Mesenchymal stem cell (in vitro differentiated cells and primary cell): ENCODE measurements around the gene IMMP2L.

Source experiments
- DNase-seq: peaks from one replicate; pipeline ENCODE4 v3.0.0-alpha.2; 2013
- H2AFZ ChIP-seq: one replicate; pipeline ENCODE4 v1.6.1; 2013; ENCODE audit warnings: low read depth, mild to moderate bottlenecking, control low read depth, inconsistent platforms, low read length, moderate library complexity
- H2AK5ac ChIP-seq: 2 replicates; pipeline ENCODE4 v1.6.1; 2013; ENCODE audit warnings: low read length, moderate library complexity, mild to moderate bottlenecking, inconsistent platforms; ENCODE audit not compliant: severe bottlenecking
- H2BK120ac ChIP-seq: one replicate; pipeline ENCODE4 v1.6.1; 2013; ENCODE audit warnings: low read depth, mild to moderate bottlenecking, inconsistent platforms, low read length, moderate library complexity
- H2BK12ac ChIP-seq, 2 experiments: one replicate each; pipeline ENCODE4 v1.6.1; 2013; ENCODE audit warnings: inconsistent platforms in 2 of 2, low read length in 2 of 2, mild to moderate bottlenecking in 2 of 2, moderate library complexity in 2 of 2, control low read depth in 1 of 2
- H2BK15ac ChIP-seq: one replicate; pipeline ENCODE4 v1.6.1; 2013; ENCODE audit warnings: mild to moderate bottlenecking, low read depth, inconsistent platforms; ENCODE audit not compliant: poor library complexity, severe bottlenecking
- H2BK5ac ChIP-seq: 2 replicates; pipeline ENCODE4 v1.6.1; 2013; ENCODE audit warnings: low read depth, mild to moderate bottlenecking, low read length, control low read depth, inconsistent platforms; ENCODE audit not compliant: poor library complexity, severe bottlenecking
- H3K14ac ChIP-seq, 2 experiments: one replicate each; pipeline ENCODE4 v1.6.1; 2013; ENCODE audit warnings: inconsistent platforms in 2 of 2, low read length in 2 of 2, control low read depth in 1 of 2, mild to moderate bottlenecking in 1 of 2, moderate library complexity in 1 of 2
- H3K18ac ChIP-seq, 2 experiments: one replicate each; pipeline ENCODE4 v1.6.1; 2013; ENCODE audit warnings: inconsistent platforms in 2 of 2, low read length in 2 of 2, control low read depth in 1 of 2, low read depth in 1 of 2, mild to moderate bottlenecking in 1 of 2
- H3K23ac ChIP-seq, 2 experiments: one replicate each; pipeline ENCODE4 v1.6.1; 2013; ENCODE audit warnings: inconsistent platforms in 2 of 2, low read length in 2 of 2, mild to moderate bottlenecking in 2 of 2, moderate library complexity in 2 of 2, control low read depth in 1 of 2
- H3K27ac ChIP-seq: 2 replicates; pipeline ENCODE4 v1.5.1; 2013; ENCODE audit warnings: mild to moderate bottlenecking, moderate library complexity, low read length, control low read depth, inconsistent platforms; ENCODE audit not compliant: poor library complexity, severe bottlenecking
- H3K27me3 ChIP-seq, 2 experiments: 2 replicates each; pipeline versions ENCODE4 v1.6.1 to v1.7.0; 2013; ENCODE audit warnings: low read length in 2 of 2, mild to moderate bottlenecking in 2 of 2, moderate library complexity in 2 of 2, control low read depth in 1 of 2, inconsistent platforms in 1 of 2; ENCODE audit not compliant: control insufficient read depth in 1 of 2, insufficient read depth in 1 of 2
- H3K36me3 ChIP-seq, 2 experiments: 2 replicates each; pipeline versions ENCODE4 v1.6.1 to v1.7.0; 2013; ENCODE audit warnings: low read length in 2 of 2, control low read depth in 1 of 2, inconsistent platforms in 1 of 2, low read depth in 1 of 2, mild to moderate bottlenecking in 1 of 2; ENCODE audit not compliant: insufficient read depth in 2 of 2, control insufficient read depth in 1 of 2
- H3K4ac ChIP-seq, 2 experiments: one replicate each; pipeline ENCODE4 v1.6.1; 2013; ENCODE audit warnings: inconsistent platforms in 2 of 2, low read length in 2 of 2, mild to moderate bottlenecking in 2 of 2, moderate library complexity in 2 of 2, control low read depth in 1 of 2, low read depth in 1 of 2
- H3K4me1 ChIP-seq: 2 replicates; pipeline ENCODE4 v1.6.1; 2013; ENCODE audit warnings: low read depth, low read length, control low read depth; ENCODE audit not compliant: control insufficient read depth, insufficient read depth
- H3K4me2 ChIP-seq: 2 replicates; pipeline ENCODE4 v1.6.1; 2013; ENCODE audit warnings: low read length, mild to moderate bottlenecking, inconsistent platforms; ENCODE audit not compliant: poor library complexity, severe bottlenecking
- H3K4me3 ChIP-seq, 2 experiments: 2 replicates each; pipeline versions ENCODE4 v1.5.1 to v1.7.0; 2013; ENCODE audit warnings: low read length in 2 of 2, mild to moderate bottlenecking in 2 of 2, control low read depth in 1 of 2, low read depth in 1 of 2; ENCODE audit not compliant: insufficient read depth in 1 of 2
- H3K79me1 ChIP-seq: replicated peaks from 2 replicates; pipeline ENCODE4 v1.6.1; 2013; ENCODE audit warnings: mild to moderate bottlenecking, control low read depth, low read length, inconsistent platforms; ENCODE audit not compliant: poor library complexity, severe bottlenecking
- H3K9ac ChIP-seq: 2 replicates; pipeline ENCODE4 v1.7.0; 2013; ENCODE audit warnings: mild to moderate bottlenecking, low read length, moderate library complexity
- H3K9me3 ChIP-seq: 2 replicates; pipeline ENCODE4 v1.7.0; 2013; ENCODE audit warnings: mild to moderate bottlenecking, low read length; ENCODE audit not compliant: control insufficient read depth
- H4K8ac ChIP-seq: one replicate; pipeline ENCODE4 v1.6.1; 2013; ENCODE audit warnings: inconsistent platforms, mild to moderate bottlenecking, low read length, moderate library complexity
- H4K91ac ChIP-seq: one replicate; pipeline ENCODE4 v1.6.1; 2013; ENCODE audit warnings: mild to moderate bottlenecking, low read length, inconsistent platforms
- WGBS: methylation state at CpG from one replicate; pipeline ENCODE4 v1.1.7; 2013; ENCODE audit warnings: mixed read lengths; 5-methylcytosine and 5-hydroxymethylcytosine counted together

The IMMP2L gene

DNA sequence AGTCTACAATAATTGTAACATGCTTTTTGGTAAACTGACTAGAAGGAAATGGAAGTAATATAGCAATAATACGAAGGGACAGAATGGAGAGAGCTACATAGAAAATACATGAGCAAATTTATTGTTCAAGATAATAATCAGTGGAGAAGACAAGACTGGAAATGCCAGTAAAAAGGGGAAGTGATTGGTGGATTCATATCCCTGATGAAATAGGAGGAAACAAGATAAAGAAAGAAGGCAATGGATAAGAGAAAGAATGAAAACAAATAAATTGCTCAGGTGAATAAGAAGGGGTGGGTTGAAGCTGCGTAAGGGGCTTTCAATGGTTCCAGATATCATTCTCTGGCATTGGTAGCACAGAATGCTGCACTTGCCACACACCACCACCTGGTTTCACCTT is 335.5 kb downstream of the IMMP2L start:
- 93% methylated on average over 2 of the region's 2 CpGs for WGBS
- H2BK5ac ChIP-seq: no peak overlapping the region
- H3K27ac ChIP-seq: no peak overlapping the region
- no peak overlapping the region for H4K8ac ChIP-seq
- H2BK15ac ChIP-seq: no peak overlapping the region
- H3K4me1 ChIP-seq: no peaks in the 10 kb centered on the region
- H2BK12ac ChIP-seq: no peak overlapping the region
- no peaks in the 10 kb centered on the region for H3K79me1 ChIP-seq
- no peak overlapping the region for H3K4ac ChIP-seq
- H3K18ac ChIP-seq: no peak overlapping the region
- H3K9me3 ChIP-seq: no peaks in the 10 kb centered on the region
- H3K23ac ChIP-seq: no peak overlapping the region
- no peaks in the 10 kb centered on the region for H3K27me3 ChIP-seq
- H4K91ac ChIP-seq: no peak overlapping the region
- H3K9ac ChIP-seq: no peak overlapping the region
- H3K36me3 ChIP-seq: no peaks in the 10 kb centered on the region
- no peak overlapping the region for H3K4me3 ChIP-seq
- no peak for DNase-seq
- H2AK5ac ChIP-seq: no peak overlapping the region
- no peak overlapping the region for H2BK120ac ChIP-seq
- H3K4me2 ChIP-seq: no peak overlapping the region
- no peak overlapping the region for H3K14ac ChIP-seq
- H2AFZ ChIP-seq: no peak overlapping the region

DNA sequence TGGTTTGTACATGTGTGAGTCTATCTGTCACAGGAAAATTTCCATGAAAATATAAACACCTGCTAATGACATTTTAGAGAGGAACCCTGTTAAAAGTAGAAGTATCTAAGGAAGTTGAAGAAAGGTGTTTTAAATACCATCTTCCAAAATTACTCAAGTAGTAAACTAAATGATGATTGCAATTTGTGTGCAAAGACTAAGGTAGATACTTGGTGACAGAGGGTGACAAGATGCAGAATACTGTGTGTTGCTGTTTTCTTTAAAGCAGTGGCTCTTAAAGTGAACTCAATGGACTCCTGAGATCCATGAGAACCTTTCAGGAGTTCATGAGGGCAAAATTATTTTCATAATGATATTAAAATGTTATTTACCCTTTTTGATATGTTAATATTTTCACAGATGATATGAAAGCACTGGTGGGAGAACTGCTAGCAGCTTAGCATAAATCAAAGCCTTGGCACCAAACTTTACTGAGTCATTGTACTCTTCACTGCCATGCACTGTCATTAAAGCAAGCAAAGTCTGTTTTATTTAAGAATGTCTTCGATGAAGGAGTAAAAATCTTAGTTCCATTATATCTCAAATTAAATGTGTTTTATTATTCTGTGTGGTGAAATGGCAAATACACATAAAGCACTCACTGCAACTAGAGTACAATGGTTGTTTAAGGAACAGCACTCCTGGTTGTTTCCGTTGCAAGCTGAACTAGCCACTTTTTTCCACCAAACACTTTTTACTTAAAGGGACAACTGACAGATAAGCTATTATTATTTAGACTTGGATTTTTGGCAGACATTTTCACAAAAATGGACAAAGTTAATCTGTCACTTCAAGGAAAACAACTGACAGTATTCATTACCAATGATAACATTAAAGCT is 337.7 kb downstream of the IMMP2L start:
- Histone ChIP-seq H3K4ac (no peak overlapping the region), H3K36me3 (no peaks in the 10 kb centered on the region), H3K27ac (no peak overlapping the region), H3K4me1 (no peaks in the 10 kb centered on the region), H3K9me3 (no peaks in the 10 kb centered on the region), H4K91ac (no peak overlapping the region), H3K4me2 (no peak overlapping the region), H2BK12ac (no peak overlapping the region), H2AK5ac (no peak overlapping the region), H2BK15ac (no peak overlapping the region), H3K79me1 (no peaks in the 10 kb centered on the region), H2BK120ac (no peak overlapping the region), H3K14ac (no peak overlapping the region), H3K9ac (no peak overlapping the region), H2BK5ac (no peak overlapping the region), H3K23ac (no peak overlapping the region), H3K4me3 (no peak overlapping the region), H3K18ac (no peak overlapping the region), H2AFZ (no peak overlapping the region), H3K27me3 (no peaks in the 10 kb centered on the region), H4K8ac (no peak overlapping the region)
- no CpG with 5 or more reads among the region's 2 CpGs for WGBS
- DNase-seq: no peak

DNA sequence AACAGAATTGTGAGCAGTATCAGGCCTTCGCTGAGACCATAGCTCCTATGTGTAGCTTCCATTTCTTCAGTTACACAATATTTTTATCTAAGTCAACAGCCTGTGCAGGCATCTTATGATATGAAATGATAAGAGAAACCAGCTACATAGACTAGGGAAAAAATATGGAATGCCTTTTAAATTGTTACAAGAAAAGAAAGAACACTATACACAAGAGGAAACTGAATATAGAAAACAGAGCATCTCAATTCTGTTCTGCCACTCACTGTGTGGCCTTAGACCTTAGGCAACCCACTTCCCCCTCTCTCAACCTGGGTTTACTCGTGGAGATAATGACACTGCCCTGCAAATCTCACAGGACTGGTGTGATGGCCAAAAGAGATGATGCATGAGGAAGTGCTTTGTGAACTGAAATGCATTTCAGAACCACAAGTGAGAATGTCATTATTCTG is 338.5 kb downstream of the IMMP2L start:
- H2AFZ ChIP-seq: no peak overlapping the region

DNA sequence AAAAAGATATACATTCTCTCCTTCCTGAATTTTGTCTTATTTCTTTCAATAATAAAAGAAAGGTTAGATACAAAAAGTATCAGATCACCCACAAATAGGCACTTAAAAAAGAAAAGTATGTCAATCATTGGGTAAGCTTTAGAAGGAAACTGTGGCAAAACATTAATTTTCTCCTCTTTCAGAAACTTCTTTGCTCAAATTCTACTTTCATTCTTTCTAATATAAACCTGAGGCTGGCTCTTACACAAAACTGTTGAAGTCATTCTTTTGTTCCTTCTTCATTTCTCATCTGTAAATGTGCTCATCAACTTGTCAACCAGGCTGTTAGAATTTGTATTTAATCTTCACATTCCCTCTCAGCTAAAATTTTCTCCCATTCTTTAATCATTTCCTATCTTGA is 346.7 kb downstream of the IMMP2L start:
- no peak for DNase-seq
- Histone ChIP-seq H3K9me3 (no peaks in the 10 kb centered on the region), H2BK5ac (no peak overlapping the region), H3K4ac (no peak overlapping the region), H3K14ac (no peak overlapping the region), H3K79me1 (no peaks in the 10 kb centered on the region), H3K9ac (no peak overlapping the region), H4K91ac (no peak overlapping the region), H3K36me3 (peaks cover 0 to 7% of the 10 kb centered on the region in 2 experiments), H3K27ac (no peak overlapping the region), H3K4me1 (no peaks in the 10 kb centered on the region), H2BK120ac (no peak overlapping the region), H3K4me2 (no peak overlapping the region), H3K18ac (no peak overlapping the region), H2AFZ (no peak overlapping the region), H2AK5ac (no peak overlapping the region), H4K8ac (no peak overlapping the region), H3K27me3 (no peaks in the 10 kb centered on the region), H3K4me3 (no peak overlapping the region), H3K23ac (no peak overlapping the region), H2BK15ac (no peak overlapping the region), H2BK12ac (no peak overlapping the region)

More for the DNA sequence above, 338.5 kb downstream of the IMMP2L start:
- no peak overlapping the region for H3K4me3 ChIP-seq
- H3K18ac ChIP-seq: no peak overlapping the region
- no peak overlapping the region for H2BK15ac ChIP-seq
- no peak overlapping the region for H3K9ac ChIP-seq
- no peaks in the 10 kb centered on the region for H3K9me3 ChIP-seq
- 33% methylated on average over 1 of the region's 2 CpGs for WGBS
- no peak overlapping the region for H3K14ac ChIP-seq
- H3K23ac ChIP-seq: no peak overlapping the region
- no peaks in the 10 kb centered on the region for H3K79me1 ChIP-seq
- no peak for DNase-seq
- no peak overlapping the region for H3K4ac ChIP-seq
- H3K4me2 ChIP-seq: no peak overlapping the region
- H2BK5ac ChIP-seq: no peak overlapping the region
- H2BK120ac ChIP-seq: no peak overlapping the region
- H3K36me3 ChIP-seq: no peaks in the 10 kb centered on the region
- no peak overlapping the region for H4K91ac ChIP-seq
- H2BK12ac ChIP-seq: no peak overlapping the region
- no peak overlapping the region for H2AK5ac ChIP-seq
- H3K27me3 ChIP-seq: no peaks in the 10 kb centered on the region
- no peaks in the 10 kb centered on the region for H3K4me1 ChIP-seq
- no peak overlapping the region for H4K8ac ChIP-seq
- no peak overlapping the region for H3K27ac ChIP-seq
